Caco-2 (cell line): Measurements from ENCODE around the gene CRADD. TPM values are rescaled to one million over a fixed set of nuclear protein-coding genes. Genes with fewer than 3 reads are reported as not detected.

ENCODE experiments used
- BruUV-seq: library from RNA; stranded (reverse); fragments of 400-500 nt; replicated peaks from 2 replicates; lab custom pipeline; 2021; lab: Mats Ljungman, UMichigan
- CTCF ChIA-PET: fragments of 300-600 bp; sonication (Branson Sonifier 250); formaldehyde crosslinking; loops from one replicate; lab custom pipeline; 2022; ENCODE audit warnings: antibody characterized with exemption; lab: Charles Lee
- POLR2A ChIA-PET: fragments of 300-600 bp; sonication (Branson Sonifier 250); formaldehyde crosslinking; loops from one replicate; lab custom pipeline; 2022; ENCODE audit warnings: antibody characterized with exemption; lab: Charles Lee
- DNase-seq, 2 experiments: peaks; one replicate each; pipeline versions ENCODE4 v3.0.0 to v3.0.0-alpha.2; 2020 to 2022
- H3K27me3 ChIP-seq: replicated peaks from 2 replicates; pipeline ENCODE4 v1.6.0; 2011; ENCODE audit warnings: low read length; ENCODE audit not compliant: control insufficient read depth, insufficient read depth
- H3K36me3 ChIP-seq: 2 replicates; pipeline ENCODE4 v1.5.1; 2011; ENCODE audit warnings: low read length; ENCODE audit not compliant: control insufficient read depth, insufficient read depth
- H3K4me1 ChIP-seq: fragments of 250-450 bp; sonication (Bioruptor Pico); 2 replicates; pipeline ENCODE4 v1.5.1; 2020; ENCODE audit warnings: mild to moderate bottlenecking
- H3K4me3 ChIP-seq: 2 replicates; pipeline ENCODE4 v1.5.1; 2011; ENCODE audit warnings: low read depth, mild to moderate bottlenecking, control low read depth, low read length
- H3K9me3 ChIP-seq: fragments of 250-450 bp; sonication (Bioruptor Pico); 2 replicates; pipeline ENCODE4 v1.5.1; 2020; ENCODE audit warnings: mild to moderate bottlenecking, moderate library complexity
- H3K27ac Mint-ChIP-seq: one replicate; pipeline ENCODE4 v1.8.0; 2022; ENCODE audit warnings: mixed read lengths; ENCODE audit not compliant: unreplicated experiment
- H3K27me3 Mint-ChIP-seq: one replicate; pipeline ENCODE4 v1.8.0; 2022; ENCODE audit warnings: mixed read lengths; ENCODE audit not compliant: insufficient read depth, unreplicated experiment
- H3K36me3 Mint-ChIP-seq: one replicate; pipeline ENCODE4 v1.8.0; 2022; ENCODE audit warnings: mild to moderate bottlenecking, mixed read lengths; ENCODE audit not compliant: insufficient read depth, unreplicated experiment
- H3K4me1 Mint-ChIP-seq: one replicate; pipeline ENCODE4 v1.8.0; 2022; ENCODE audit warnings: low read depth, mixed read lengths; ENCODE audit not compliant: unreplicated experiment
- H3K4me3 Mint-ChIP-seq: one replicate; pipeline ENCODE4 v1.8.0; 2022; ENCODE audit warnings: mild to moderate bottlenecking, moderate library complexity, mixed read lengths; ENCODE audit not compliant: unreplicated experiment
- H3K9me3 Mint-ChIP-seq: one replicate; pipeline ENCODE4 v1.8.0; 2022; ENCODE audit warnings: mixed read lengths; ENCODE audit not compliant: unreplicated experiment
- CTCF ChIP-seq, 2 experiments: fragments of 200-600 bp in 1 of 2; IDR thresholded peaks; 1 replicate in 1 of 2; 2 replicates in 1 of 2; pipeline versions ENCODE4 v1.5.1 to v1.8.0; 2011 to 2022; ENCODE audit warnings: antibody characterized with exemption in 1 of 2, control low read depth in 1 of 2, inconsistent platforms in 1 of 2, low read depth in 1 of 2, low read length in 1 of 2, mild to moderate bottlenecking in 1 of 2, moderate library complexity in 1 of 2; ENCODE audit not compliant: insufficient read depth in 1 of 2, severe bottlenecking in 1 of 2, unreplicated experiment in 1 of 2
- intact Hi-C: fragments of 100-400 bp; cut with micrococcal nuclease; formaldehyde crosslinking; loops from one replicate; pipeline ENCODE4 v1.10.0; 2022; ENCODE audit not compliant: unreplicated experiment
- total RNA-seq: library from RNA; stranded (reverse); gene quantifications from 2 replicates; pipeline ENCODE4 v1.2.3, GENCODE V29; 2022

CRADD gene
- total RNA-seq, 1 experiment from 2014 or later: 29.2 TPM

- Histone ChIP-seq H3K27me3 (no peaks in the 10 kb centered on the region), H3K9me3 (peaks cover 15% of the 10 kb centered on the region), H3K4me1 (no peaks in the 10 kb centered on the region), H3K4me3 (no peak overlapping the region), H3K36me3 (no peaks in the 10 kb centered on the region)
- H3K27me3 Mint-ChIP-seq: no peaks in the 10 kb centered on the region
- ChIA-PET CTCF (no interaction called here), POLR2A (no interaction called here)
- intact Hi-C loops: no loop called here
- no TSS peak for BruUV-seq
- no peak for DNase-seq
- H3K4me3 Mint-ChIP-seq: no peak overlapping the region
- H3K27ac Mint-ChIP-seq: no peak overlapping the region
- TF ChIP-seq CTCF (IDR thresholded peaks at IDR 0.05; ENCODE audit: insufficient read depth in 1 of 2, low read depth in 1 of 2, low read length in 1 of 2, severe bottlenecking in 1 of 2, unreplicated experiment in 1 of 2): no peak
- H3K9me3 Mint-ChIP-seq: peaks cover 63% of the 10 kb centered on the region
- H3K4me1 Mint-ChIP-seq: no peaks in the 10 kb centered on the region
- H3K36me3 Mint-ChIP-seq: peaks cover 18% of the 10 kb centered on the region
Measured at GRCh38 chr12:93873561-93873960, 196.4 kb downstream of the CRADD start.

DNA sequence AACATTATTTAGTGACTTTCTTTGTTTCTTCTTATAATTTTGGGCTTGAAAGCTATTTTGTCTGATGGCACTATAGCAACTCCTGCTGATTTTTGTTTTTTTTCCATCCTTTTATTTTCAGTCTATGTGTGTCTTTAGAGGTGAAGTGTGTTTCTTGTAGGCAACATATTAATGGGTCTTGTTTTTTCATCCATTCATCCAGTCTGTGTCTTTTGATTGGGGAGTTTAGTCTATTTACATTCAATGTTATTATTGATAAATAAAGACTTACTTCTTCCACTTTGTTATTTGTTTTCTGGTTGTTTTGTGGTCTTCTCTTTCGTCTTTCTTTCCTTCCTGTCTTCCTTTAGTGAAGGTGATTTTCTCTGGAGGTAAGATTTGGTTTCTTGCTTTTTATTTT, 198.0 kb downstream of the CRADD start:
- peaks cover 15% of the 10 kb centered on the region for H3K9me3 ChIP-seq
- no peaks in the 10 kb centered on the region for H3K36me3 ChIP-seq
- intact Hi-C loops: no loop called here
- H3K4me3 ChIP-seq: no peak overlapping the region
- Mint-ChIP-seq H3K27ac (no peak overlapping the region), H3K36me3 (peaks cover 11% of the 10 kb centered on the region), H3K4me1 (no peaks in the 10 kb centered on the region), H3K27me3 (no peaks in the 10 kb centered on the region), H3K4me3 (no peak overlapping the region), H3K9me3 (peaks cover 53% of the 10 kb centered on the region)
- DNase-seq: no peak
- no peak for TF ChIP-seq CTCF (IDR thresholded peaks at IDR 0.05; ENCODE audit: insufficient read depth in 1 of 2, low read depth in 1 of 2, low read length in 1 of 2, severe bottlenecking in 1 of 2, unreplicated experiment in 1 of 2)
- POLR2A ChIA-PET: no interaction called here
- CTCF ChIA-PET: no interaction called here
- no peaks in the 10 kb centered on the region for H3K27me3 ChIP-seq
- no TSS peak for BruUV-seq
- H3K4me1 ChIP-seq: peaks cover 6% of the 10 kb centered on the region; the same call in 1 of the 2 replicates

GRCh38 chr12:93876360-93876759, 199.2 kb downstream of the CRADD start:
- no peak for DNase-seq
- intact Hi-C loops: no loop called here
- Mint-ChIP-seq H3K36me3 (peaks cover 11% of the 10 kb centered on the region), H3K4me1 (no peaks in the 10 kb centered on the region), H3K27me3 (no peaks in the 10 kb centered on the region), H3K9me3 (peaks cover 49% of the 10 kb centered on the region), H3K27ac (no peak overlapping the region), H3K4me3 (no peak overlapping the region)
- H3K27me3 ChIP-seq: no peaks in the 10 kb centered on the region
- H3K9me3 ChIP-seq: peaks cover 15% of the 10 kb centered on the region
- no TSS peak for BruUV-seq
- ChIA-PET POLR2A (no interaction called here), CTCF (no interaction called here)
- H3K36me3 ChIP-seq: no peaks in the 10 kb centered on the region
- H3K4me3 ChIP-seq: no peak overlapping the region
- H3K4me1 ChIP-seq: peaks cover 16% of the 10 kb centered on the region
- no peak for TF ChIP-seq CTCF (IDR thresholded peaks at IDR 0.05; ENCODE audit: insufficient read depth in 1 of 2, low read depth in 1 of 2, low read length in 1 of 2, severe bottlenecking in 1 of 2, unreplicated experiment in 1 of 2)
